GM12878 (cell line): ENCODE data around the gene SPRING1. TPM values are rescaled to one million over a fixed set of nuclear protein-coding genes. Genes with fewer than 3 reads are reported as not detected.

Experiments
- ASH2L ChIP-seq: fragments of 300-600, 200-600 bp; sonication (generic); IDR thresholded peaks from 2 replicates; pipeline ENCODE4 v1.6.1; 2017; ENCODE audit warnings: low read depth, mild to moderate bottlenecking, borderline replicate concordance
- CBX3 ChIP-seq: fragments of 200-600 bp; sonication (generic); IDR thresholded peaks from 2 replicates; pipeline ENCODE4 v1.6.1; 2016; ENCODE audit warnings: low read depth, borderline replicate concordance
- DPF2 ChIP-seq: fragments of 450-650 bp; IDR thresholded peaks from 2 replicates; pipeline ENCODE4 v1.6.1; 2017; ENCODE audit warnings: mild to moderate bottlenecking
- FOS ChIP-seq: IDR thresholded peaks from 3 replicates; pipeline ENCODE4 v1.6.1; 2011; ENCODE audit warnings: borderline replicate concordance; ENCODE audit not compliant: insufficient read length; ENCODE audit errors: extremely low read depth
- FOXM1 ChIP-seq: IDR thresholded peaks from 2 replicates; pipeline ENCODE4 v1.6.1; 2012; ENCODE audit warnings: low read depth, mild to moderate bottlenecking, inconsistent platforms, low read length, moderate library complexity
- IKZF2 ChIP-seq, 2 experiments: fragments of 450-650 bp; IDR thresholded peaks; 2 replicates each; pipeline ENCODE4 v1.6.1; 2017; ENCODE audit warnings: mild to moderate bottlenecking in 2 of 2, moderate library complexity in 2 of 2
- NBN ChIP-seq: fragments of 450-650 bp; IDR thresholded peaks from 2 replicates; pipeline ENCODE4 v1.6.1; 2016
- NFYA ChIP-seq: IDR thresholded peaks from 2 replicates; pipeline ENCODE4 v1.6.1; 2011; ENCODE audit warnings: low read depth, mild to moderate bottlenecking, low read length, improper control_type of control experiment, borderline replicate concordance
- NR2C2 ChIP-seq: IDR thresholded peaks from 2 replicates; pipeline ENCODE4 v1.6.1; 2011; ENCODE audit warnings: borderline replicate concordance, low read depth; ENCODE audit not compliant: control insufficient read depth, insufficient read length
- PML ChIP-seq: IDR thresholded peaks from 2 replicates; pipeline ENCODE4 v1.6.1; 2012; ENCODE audit warnings: low read length, inconsistent platforms
- POU2F2 ChIP-seq: IDR thresholded peaks from 3 replicates; pipeline ENCODE4 v1.6.1; 2011; ENCODE audit warnings: low read depth, mild to moderate bottlenecking, low read length, borderline replicate concordance
- RBBP5 ChIP-seq: fragments of 200-600 bp; sonication (generic); conservative IDR thresholded peaks from 2 replicates; pipeline ENCODE4 v1.6.1; 2016
- SUZ12 ChIP-seq: fragments of 200-600 bp; sonication (generic); IDR thresholded peaks from one replicate; pipeline ENCODE4 v1.6.1; 2018; ENCODE audit warnings: antibody characterized with exemption, mild to moderate bottlenecking; ENCODE audit not compliant: unreplicated experiment
- TCF12 ChIP-seq: IDR thresholded peaks from 2 replicates; pipeline ENCODE4 v1.6.1; 2011; ENCODE audit warnings: low read depth, mild to moderate bottlenecking, low read length
- polyA plus RNA-seq, 11 experiments: library from polyadenylated mRNA; depleted of rRNA in 4 of 11; unstranded in 6 of 11; stranded (reverse) in 5 of 11; fragments of >200 nt; fragmentation: Nextera tagmentation in 4 of 11; fragmentation: Illumina TruSeq in 1 of 11; extraction: Ambion mirVana in 4 of 11; extraction: Trizol in 1 of 11; gene quantifications; 1 replicate in 1 of 11; 2 replicates in 10 of 11; pipeline versions ENCODE4 v1.2.1 to v1.2.3, GENCODE V29; 2011 to 2016; ENCODE audit warnings: inconsistent platforms in 2 of 11, missing spikeins in 2 of 11, low read depth in 1 of 11
- total RNA-seq, 4 experiments: library from RNA; depleted of rRNA in 3 of 4; stranded (reverse); fragments of >200 nt in 3 of 4; fragmentation: Illumina TruSeq in 1 of 4; extraction: Trizol in 1 of 4; gene quantifications; 2 replicates each; pipeline versions ENCODE4 v1.2.1 to v1.2.3, GENCODE V29; 2013 to 2021
- TF ChIP-seq, protein P1 (sequence below): fragments of 450-650 bp; formaldehyde crosslinking; IDR thresholded peaks from 2 replicates; pipeline ENCODE4 v1.4.0; 2022; ENCODE audit warnings: mild to moderate bottlenecking, moderate library complexity

Gene SPRING1
- total and polyA plus RNA-seq, 10 of the 15 experiments (the other 5 are each of a cell fraction or from before 2014, with no cell fraction given), result 2.5 to 25.7 (median 14.3) TPM

DNA sequence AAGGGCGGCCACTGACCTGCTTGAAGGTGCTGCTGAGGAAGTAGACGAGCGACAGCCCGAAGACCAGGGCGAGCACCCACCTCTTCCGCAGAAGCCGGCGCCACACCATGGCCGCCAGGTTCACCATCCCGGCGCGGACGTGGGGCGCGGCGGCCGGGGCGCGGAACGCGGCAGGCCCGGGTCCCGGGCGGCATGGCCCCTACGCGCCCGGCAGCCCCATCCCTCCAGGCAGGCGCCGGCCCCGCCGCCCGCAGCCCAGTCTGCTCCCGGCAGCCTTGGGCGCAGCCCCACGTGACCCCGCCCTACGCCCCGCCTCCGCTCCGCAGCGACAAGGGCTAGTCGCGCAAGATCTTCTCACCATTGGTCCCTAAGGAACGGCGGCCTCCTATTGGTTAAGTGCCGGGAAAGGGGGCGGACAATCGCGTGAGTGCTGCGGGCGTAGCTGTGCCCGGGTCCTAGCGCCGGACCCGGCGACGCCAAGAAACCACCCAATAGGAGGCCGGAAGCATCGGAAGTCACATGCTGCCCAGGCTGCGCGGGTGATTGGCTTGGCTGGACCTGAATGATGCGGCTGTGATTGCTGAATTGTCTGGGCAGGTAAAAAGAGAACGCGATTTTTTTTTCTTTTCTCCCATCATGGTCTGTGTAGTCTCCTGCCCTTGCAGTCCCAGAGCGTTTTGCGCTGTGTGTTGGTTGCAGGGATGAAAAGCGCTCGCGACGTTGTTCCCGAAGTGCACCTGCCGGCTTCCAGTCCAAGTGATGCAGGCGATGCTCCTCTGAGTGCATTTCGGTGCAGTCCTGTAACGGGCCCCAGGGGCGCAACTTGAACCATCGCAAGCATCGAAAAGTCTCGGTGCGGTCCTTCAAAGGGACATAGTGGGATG lies at the start of gene SPRING1, which contains the start of gene RNFT2 (continued):
- TF ChIP-seq SUZ12 (no peak), TCF12 (0 out of 2 replicates have a peak, but pooled peaks have one; percentile 19), NR2C2 (no peak), CBX3 (no peak), PML (no peak), IKZF2 (IDR thresholded peaks at IDR 0.05) (no peak; a peak in 1 of 4 replicates), RBBP5 (0 out of 2 replicates have a peak, but pooled peaks have one; percentile 44), POU2F2 (peak; percentile 17; the same call in 2 of the 3 replicates), FOS (peak; percentile 37), ASH2L (no peak), DPF2 (peak; percentile 70), FOXM1 (peak; percentile 59; the same call in 1 of the 2 replicates), NFYA (no peak; the same call in 1 of the 2 replicates), NBN (peak; percentile 62)
- TF ChIP-seq, protein P1, sequence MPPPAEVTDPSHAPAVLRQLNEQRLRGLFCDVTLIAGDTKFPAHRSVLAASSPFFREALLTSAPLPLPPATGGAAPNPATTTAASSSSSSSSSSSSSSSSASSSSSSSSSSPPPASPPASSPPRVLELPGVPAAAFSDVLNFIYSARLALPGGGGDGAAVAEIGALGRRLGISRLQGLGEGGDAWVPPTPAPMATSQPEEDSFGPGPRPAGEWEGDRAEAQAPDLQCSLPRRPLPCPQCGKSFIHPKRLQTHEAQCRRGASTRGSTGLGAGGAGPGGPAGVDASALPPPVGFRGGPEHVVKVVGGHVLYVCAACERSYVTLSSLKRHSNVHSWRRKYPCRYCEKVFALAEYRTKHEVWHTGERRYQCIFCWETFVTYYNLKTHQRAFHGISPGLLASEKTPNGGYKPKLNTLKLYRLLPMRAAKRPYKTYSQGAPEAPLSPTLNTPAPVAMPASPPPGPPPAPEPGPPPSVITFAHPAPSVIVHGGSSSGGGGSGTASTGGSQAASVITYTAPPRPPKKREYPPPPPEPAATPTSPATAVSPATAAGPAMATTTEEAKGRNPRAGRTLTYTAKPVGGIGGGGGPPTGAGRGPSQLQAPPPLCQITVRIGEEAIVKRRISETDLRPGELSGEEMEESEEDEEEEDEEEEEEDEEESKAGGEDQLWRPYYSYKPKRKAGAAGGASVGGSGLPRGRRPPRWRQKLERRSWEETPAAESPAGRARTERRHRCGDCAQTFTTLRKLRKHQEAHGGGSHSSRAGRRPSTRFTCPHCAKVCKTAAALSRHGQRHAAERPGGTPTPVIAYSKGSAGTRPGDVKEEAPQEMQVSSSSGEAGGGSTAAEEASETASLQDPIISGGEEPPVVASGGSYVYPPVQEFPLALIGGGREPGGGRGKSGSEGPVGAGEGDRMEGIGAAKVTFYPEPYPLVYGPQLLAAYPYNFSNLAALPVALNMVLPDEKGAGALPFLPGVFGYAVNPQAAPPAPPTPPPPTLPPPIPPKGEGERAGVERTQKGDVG, result no peak
